ENCODE measurements around the gene PHF13.

PHF13 gene

DNA sequence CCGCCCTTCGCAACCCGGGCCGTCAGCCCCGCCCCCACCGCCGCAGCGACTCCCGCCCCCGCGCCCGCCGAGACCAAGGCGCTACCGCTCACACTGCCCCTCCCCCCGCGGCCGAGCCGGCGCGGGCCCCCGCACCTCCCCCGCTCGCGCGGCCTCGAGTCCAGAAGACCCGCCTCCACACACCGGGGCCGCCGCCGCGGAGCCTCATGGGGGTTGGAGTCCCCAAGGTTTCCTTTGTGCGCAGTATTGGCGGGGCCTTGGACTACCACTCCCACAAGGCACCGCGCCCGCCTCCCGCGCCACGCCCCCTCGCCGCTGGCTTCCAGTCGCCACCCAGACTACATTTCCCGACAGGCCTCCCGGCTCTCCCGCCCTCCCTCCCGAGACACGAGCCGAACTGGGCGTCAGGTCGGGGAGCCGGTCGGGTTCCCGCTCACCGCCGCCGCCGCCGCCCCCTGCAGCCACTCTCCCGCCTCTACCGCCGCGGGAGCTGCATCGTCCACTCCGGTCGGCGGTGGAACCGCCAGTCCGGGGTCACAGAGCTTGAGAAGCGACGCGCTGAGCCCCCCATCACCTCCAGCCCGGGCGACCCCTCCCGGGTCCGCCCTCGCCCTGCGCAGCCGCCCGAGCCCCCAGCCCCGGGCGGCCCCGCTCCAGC, at the start of gene PHF13:
Gene PHF13 (plus strand): TSS at position 371 of the 658 bp plus-strand sequence. CDS start 336 bp downstream, outside the sequence.
- DNase-seq, result peak; percentile 94

DNA sequence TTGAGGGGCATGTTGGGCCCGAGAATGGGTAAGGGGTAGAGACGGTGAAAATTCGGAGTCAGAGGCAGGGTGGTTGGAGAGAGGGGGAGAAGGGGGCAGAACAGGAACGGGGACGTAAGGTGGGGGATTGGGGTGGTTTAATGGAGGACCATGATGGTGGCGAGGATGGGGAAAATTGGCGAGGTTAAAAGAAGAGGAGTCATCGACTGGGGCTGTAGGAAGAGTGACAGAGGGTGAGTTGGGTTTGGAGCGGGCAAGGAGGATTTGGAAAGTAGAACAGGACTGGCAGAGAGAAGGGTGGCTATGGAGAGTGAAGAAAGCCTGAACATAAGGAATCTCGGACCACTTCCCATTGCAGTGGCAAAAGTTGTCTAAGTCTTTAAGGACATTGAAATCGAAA, 44.5 kb upstream of the PHF13 start:
- no peak for DNase-seq

DNA sequence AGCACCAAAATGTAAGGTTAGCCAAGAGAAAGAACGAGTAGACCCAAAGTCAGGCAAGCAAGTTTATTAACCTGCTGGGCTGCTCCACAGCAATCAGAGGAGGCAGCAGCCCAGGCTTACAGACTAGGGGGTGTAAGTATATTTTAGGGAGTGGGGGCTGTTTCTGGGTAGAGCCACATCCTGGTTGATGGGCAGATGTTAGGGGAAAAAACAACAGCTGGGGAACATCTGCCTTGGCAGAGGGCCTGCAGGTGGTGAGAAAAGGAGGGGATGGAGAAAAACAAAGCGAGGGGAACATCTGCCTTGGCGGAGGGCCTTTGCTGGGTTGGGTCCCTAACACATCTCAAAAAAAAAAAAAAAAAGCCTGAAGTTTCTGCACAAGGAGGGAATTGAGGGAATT, 43.4 kb upstream of the PHF13 start:
- DNase-seq, result no peak

DNA sequence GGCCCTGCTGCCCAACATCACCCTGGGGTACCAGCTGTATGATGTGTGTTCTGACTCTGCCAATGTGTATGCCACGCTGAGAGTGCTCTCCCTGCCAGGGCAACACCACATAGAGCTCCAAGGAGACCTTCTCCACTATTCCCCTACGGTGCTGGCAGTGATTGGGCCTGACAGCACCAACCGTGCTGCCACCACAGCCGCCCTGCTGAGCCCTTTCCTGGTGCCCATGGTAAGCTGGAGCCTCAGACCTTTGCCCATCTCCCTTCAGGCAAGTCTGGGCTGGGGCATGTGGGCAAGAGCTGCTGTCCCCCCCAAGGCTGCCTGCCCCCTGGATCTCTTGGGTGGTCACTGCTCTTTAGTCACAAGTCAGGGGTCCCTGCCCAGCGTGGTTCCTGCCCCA, 42.5 kb upstream of the PHF13 start:
- DNase-seq, result no peak

DNA sequence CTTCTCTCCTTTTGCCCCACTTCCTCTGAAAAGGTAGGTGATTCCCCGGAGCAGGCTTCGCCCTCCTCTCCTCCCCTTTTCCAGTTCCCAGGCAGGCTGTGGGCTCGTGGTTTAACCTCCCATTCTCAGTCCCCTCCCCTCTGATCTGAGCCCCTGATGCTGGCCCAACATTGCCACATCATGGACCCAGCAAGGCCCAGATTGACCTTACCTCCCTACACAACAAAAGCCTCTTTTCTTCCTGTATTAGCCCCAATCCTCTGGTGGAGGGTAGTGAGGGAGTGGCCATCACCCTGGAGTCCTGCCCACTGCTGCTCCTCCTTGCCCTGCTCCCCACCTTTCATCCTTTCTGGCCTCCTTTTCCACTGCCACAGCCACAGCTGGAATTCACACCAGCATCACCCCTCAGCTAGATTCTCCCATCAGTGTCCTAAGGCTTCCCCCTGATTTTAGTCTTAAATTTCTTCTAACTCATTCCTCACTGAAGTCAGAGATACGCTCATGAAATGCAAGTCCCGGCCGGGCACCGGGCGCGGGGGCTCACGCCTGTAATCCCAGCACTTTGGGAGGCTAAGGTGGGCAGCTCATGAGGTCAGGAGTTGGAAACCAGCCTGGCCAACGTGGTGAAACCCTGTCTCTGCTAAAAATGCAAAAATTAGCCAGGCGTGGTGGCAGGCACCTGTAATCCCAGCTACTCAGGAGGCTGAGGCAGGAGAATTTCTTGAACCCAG, 40.7 kb upstream of the PHF13 start:
- no peak for DNase-seq

DNA sequence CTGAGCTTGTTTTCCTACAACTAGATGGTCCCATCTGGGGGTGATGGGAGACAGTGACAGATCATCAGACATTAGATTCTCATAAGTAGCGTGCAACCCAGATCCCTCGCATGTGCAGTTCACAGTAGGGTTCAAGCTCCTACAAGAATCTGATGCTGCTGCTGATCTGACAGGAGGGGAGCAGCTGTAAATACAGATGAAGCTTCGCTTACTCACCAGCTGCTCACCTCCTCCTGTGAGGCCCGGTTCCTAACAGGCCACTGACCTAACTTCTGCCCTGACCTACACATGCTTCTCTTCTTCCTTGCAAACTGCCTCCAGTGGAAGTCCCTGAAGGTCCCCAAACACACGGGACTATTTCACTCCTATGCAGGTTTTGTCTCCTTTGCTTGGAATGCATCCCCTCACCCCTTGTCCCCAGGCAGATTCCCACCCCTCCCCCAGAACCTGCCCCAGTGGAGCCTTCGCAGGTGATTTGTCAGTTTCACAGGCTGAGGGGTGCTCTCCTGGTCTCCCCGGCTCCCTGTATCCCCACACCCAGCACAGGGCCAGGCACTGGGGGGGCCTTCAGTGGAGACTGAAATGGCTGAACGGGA, 39.4 kb upstream of the PHF13 start:
- DNase-seq, result no peak

DNA sequence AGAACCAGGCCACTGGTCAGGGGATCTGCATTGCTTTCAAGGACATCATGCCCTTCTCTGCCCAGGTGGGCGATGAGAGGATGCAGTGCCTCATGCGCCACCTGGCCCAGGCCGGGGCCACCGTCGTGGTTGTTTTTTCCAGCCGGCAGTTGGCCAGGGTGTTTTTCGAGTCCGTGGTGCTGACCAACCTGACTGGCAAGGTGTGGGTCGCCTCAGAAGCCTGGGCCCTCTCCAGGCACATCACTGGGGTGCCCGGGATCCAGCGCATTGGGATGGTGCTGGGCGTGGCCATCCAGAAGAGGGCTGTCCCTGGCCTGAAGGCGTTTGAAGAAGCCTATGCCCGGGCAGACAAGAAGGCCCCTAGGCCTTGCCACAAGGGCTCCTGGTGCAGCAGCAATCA, 38.7 kb upstream of the PHF13 start:
- no peak for DNase-seq

DNA sequence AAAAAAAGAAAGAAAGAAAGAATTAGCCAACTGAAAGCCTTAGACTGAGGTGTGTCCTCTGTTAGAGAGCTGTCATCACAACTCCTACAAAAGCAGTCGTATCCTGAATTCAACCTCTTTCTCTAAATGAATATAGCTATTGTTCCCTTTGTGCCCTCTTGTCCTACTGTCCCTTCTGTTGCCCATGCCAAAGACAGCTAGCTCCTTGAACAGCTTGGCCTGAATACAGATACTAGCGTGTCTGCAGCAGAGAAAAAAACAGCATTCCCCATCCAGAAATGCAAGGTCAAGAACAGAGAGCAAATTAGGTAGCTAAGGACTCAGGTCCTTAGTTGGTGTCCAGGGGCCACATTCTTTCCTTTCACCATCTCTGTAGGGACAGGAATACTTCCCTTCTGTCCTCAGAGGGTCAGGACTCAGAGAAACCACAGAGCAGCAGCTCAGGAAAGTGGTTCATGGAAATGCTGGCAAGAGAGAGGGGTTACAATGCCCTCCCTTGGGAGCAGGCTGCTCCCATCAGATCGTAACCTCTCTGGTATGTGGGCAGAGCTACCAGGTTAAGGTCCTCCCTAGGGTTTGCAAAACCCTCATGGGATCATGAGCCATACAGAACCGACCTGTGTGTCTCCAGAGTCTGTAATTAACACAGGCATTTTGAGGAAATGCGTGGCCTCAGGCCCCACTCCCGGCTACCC, 35.6 kb upstream of the PHF13 start:
- DNase-seq, result no peak

DNA sequence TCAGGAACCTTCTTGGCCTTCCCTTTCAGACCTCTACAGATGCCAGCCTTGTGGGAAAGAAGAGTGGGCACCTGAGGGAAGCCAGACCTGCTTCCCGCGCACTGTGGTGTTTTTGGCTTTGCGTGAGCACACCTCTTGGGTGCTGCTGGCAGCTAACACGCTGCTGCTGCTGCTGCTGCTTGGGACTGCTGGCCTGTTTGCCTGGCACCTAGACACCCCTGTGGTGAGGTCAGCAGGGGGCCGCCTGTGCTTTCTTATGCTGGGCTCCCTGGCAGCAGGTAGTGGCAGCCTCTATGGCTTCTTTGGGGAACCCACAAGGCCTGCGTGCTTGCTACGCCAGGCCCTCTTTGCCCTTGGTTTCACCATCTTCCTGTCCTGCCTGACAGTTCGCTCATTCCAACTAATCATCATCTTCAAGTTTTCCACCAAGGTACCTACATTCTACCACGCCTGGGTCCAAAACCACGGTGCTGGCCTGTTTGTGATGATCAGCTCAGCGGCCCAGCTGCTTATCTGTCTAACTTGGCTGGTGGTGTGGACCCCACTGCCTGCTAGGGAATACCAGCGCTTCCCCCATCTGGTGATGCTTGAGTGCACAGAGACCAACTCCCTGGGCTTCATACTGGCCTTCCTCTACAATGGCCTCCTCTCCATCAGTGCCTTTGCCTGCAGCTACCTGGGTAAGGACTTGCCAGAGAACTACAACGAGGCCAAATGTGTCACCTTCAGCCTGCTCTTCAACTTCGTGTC, 34.7 kb upstream of the PHF13 start:
- no peak for DNase-seq

DNA sequence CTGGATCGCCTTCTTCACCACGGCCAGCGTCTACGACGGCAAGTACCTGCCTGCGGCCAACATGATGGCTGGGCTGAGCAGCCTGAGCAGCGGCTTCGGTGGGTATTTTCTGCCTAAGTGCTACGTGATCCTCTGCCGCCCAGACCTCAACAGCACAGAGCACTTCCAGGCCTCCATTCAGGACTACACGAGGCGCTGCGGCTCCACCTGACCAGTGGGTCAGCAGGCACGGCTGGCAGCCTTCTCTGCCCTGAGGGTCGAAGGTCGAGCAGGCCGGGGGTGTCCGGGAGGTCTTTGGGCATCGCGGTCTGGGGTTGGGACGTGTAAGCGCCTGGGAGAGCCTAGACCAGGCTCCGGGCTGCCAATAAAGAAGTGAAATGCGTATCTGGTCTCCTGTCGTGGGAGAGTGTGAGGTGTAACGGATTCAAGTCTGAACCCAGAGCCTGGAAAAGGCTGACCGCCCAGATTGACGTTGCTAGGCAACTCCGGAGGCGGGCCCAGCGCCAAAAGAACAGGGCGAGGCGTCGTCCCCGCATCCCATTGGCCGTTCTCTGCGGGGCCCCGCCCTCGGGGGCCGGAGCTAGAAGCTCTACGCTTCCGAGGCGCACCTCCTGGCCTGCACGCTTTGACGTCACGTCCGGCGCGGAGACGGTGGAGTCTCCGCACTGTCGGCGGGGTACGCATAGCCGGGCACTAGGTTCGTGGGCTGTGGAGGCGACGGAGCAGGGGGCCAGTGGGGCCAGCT, 34.0 kb upstream of the PHF13 start, which contains the start of gene ZBTB48:
Gene ZBTB48 (plus strand): TSS at position 621 of the 745 bp plus-strand sequence. CDS start 616 bp downstream, outside the sequence.
- peak; percentile 78 for DNase-seq

DNA sequence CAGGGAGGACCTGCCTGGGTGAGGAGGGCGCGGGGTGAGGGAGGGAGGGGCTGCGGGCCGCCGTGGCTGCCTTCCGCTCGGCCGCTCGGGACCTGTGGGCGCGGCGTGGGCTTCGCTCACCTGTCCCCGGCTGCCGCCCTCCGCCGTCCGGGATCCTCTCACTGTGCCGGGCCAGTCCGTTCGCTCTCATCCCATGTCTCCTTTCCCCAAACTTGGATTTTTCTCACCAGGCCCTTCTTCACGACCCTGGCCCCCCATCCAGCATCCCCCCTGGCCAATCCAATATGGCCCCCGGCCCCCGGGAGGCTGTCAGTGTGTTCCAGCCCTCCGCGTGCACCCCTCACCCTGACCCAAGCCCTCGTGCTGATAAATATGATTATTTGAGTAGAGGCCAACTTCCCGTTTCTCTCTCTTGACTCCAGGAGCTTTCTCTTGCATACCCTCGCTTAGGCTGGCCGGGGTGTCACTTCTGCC, 33.4 kb upstream of the PHF13 start:
- DNase-seq, result no peak

DNA sequence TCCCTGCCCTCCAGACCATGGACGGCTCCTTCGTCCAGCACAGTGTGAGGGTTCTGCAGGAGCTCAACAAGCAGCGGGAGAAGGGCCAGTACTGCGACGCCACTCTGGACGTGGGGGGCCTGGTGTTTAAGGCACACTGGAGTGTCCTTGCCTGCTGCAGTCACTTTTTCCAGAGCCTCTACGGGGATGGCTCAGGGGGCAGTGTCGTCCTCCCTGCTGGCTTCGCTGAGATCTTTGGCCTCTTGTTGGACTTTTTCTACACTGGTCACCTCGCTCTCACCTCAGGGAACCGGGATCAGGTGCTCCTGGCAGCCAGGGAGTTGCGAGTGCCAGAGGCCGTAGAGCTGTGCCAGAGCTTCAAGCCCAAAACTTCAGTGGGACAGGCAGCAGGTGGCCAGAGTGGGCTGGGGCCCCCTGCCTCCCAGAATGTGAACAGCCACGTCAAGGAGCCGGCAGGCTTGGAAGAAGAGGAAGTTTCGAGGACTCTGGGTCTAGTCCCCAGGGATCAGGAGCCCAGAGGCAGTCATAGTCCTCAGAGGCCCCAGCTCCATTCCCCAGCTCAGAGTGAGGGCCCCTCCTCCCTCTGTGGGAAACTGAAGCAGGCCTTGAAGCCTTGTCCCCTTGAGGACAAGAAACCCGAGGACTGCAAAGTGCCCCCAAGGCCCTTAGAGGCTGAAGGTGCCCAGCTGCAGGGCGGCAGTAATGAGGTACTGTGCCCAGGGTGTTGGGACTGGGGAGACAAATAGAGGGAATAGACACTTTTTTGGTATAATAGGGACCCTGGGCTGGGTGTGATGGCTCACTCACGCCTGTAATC, 32.7 kb upstream of the PHF13 start:
- DNase-seq, result no peak

DNA sequence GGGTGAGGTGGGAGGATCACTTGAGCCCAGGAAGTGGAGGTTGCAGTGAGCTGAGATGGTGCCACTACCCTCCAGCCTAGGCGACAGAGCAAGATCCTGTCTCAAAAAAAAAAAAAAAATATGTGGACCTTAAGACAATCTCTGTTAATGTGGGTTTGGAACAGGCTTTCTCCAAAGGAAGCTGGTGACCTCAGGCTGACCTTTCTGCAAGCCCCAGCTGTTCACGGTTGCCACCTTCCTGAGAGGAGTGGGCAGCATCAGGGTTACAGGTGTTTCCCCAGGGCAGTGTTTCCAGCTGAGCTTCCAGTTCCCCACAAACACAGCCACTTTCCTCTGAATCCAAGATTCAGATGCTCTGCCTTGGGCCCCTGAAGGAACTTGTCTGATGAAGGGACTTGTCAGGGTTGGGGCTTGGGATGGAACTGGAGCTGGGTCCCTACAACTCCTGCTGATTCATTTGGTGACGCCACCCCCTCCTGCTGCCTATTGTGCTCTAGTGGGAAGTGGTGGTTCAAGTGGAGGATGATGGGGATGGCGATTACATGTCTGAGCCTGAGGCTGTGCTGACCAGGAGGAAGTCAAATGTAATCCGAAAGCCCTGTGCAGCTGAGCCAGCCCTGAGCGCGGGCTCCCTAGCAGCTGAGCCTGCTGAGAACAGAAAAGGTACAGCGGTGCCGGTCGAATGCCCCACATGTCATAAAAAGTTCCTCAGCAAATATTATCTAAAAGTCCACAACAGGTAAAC, 31.8 kb upstream of the PHF13 start:
- DNase-seq, result no peak

DNA sequence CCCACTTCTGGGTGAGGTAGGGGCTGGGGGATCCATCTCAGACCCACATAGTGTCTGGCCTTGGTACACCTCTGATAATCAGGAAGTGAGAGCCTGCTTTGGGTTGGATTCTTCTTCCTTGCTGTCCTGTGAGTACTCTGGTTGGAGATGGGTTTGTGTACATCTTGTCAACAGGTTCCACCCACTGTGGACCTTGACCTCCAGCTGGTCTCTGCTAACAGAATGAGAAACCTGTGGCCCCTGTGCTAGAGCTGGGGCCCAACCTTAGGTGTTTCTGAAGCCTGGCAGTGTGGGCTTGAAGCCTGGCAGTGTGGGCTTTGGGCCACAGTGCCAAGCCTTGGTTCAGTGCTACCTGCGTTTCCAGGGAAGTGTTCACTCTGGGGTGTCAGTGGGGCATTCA, 31.2 kb upstream of the PHF13 start:
- DNase-seq, result no peak

DNA sequence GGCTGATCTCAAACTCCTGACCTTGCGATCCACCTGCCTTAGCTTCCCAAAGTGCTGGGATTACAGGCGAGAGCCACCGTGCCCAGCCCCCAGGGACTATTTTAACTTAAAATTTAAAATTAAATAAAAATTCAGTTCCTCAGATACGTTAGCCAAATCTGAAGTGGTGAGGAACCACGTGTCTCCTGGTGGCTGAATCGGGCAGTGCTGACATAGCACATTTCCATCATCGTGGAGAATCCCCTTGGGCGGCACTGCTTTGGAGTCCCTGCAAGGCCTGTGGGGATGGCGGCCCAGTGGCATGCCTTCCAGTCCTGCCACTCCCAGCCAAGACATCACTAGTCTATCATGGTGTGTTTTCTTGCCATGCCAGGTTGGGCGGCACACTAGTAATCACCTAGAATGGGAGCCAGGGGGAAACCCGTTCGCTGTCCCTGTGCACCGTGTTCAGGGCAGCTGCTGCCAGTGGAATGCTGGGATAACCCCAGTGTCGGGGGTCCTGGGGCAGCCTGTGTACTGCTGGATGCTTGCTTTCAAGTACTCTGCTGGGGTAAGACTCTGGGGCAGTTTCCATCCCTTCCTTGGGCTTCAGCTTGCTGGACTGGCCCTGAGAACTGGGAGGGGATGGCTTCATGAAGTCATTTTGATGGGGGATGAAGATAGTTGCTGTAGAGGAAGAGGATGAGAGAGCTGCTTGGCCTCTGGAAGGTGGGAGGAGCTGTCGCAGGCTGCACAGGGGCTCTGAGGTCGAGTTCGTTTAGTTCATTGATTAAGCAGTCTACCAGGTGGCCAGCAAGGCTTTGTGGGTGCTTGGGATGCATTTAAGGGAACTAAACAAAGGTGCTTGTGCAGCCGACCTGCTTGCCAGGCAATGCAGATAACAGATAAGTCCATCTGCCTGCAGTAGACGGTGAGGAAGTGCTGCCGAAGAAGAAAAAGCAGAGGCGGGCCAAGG, 29.1 kb upstream of the PHF13 start:
- DNase-seq, result no peak

DNA sequence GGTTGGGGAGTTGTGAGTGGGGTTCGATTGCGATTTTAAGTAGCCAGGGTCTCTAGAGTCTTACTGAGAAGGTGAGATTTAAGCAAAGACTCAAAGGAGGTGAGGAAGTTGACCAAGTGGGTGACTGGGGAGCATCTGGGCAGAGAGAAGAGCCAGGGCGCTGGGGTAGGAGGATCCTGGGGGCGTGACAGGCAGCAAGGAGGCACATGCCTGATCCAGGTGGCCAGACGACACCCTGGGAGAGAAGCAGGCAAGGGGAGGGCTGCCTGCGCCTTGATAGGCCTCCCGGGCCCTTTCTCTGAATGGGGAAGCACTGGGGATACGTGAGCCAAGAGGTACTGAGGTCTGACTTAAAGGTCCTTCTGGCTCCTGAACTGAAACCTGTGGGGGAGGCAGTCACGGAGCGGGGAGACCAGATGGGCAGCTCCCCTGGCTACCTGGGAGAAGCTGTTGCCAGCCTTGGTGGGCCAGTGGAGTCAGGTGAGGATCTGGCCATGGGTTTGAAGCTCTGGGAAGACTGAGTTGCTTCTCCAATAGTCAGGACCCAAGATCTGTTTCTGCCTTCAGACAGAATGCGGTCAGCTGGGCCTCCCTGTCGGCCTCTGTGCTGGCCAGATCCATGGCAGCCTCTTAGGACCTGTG, 28.3 kb upstream of the PHF13 start:
- no peak for DNase-seq

DNA sequence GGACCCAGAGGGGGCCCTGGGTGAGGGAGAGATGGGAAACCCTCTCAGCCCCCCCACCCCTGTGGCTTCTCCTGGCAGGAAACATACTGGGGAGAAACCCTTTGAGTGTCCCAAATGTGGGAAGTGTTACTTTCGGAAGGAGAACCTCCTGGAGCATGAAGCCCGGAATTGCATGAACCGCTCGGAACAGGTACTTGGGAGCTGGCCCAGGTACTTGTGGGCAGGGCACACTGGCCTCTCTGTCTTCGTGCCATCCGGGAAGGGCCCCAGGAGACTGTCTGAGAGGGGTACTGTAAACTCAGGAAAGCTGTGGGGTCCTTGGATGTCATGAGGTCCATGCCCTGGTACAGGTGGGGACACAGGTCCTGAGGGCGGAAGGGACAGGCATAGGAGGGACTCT, 27.7 kb upstream of the PHF13 start:
- DNase-seq, result no peak

DNA sequence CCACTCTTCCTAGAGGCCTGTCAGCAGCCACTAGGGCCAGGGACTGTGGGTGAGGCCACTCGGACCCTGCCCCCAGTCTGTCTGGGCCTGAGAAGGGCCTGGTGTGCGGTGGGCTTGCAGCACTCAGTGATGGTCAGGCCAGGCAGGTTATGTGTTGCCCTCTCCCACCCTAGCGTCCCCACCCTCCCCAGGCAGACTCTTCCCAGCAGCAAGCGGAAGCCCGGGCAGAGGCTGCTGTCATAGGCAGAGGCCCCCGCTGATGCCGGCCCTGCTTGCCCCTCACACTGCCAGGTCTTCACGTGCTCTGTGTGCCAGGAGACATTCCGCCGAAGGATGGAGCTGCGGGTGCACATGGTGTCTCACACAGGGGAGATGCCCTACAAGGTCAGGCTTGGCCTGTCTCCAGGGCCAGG, 27.1 kb upstream of the PHF13 start:
- DNase-seq, result no peak
